Measurements from ENCODE around the gene FAM50A. TPM values are rescaled to one million over a fixed set of nuclear protein-coding genes. Genes with fewer than 3 reads are reported as not detected.

FAM50A gene
- total RNA-seq, 1 donor from 2014 or later: 77.5 TPM

GRCh38 chrX:154411981-154412340, 32.0 kb upstream of the FAM50A start:
- peak; percentile 81 for DNase-seq
- no peaks in the 10 kb centered on the region for H3K27me3 ChIP-seq (ENCODE audit: low read depth)
- intact Hi-C loops (cut with DNase I): no loop called here

GRCh38 chrX:154412468-154412867, 31.5 kb upstream of the FAM50A start:
- Histone ChIP-seq H3K36me3 (no peaks in the 10 kb centered on the region), H3K4me1 (peaks cover 6% of the 10 kb centered on the region), H3K4me3 (peak overlapping the region; percentile 75), H3K9me3 (no peaks in the 10 kb centered on the region), H3K27me3 (ENCODE audit: low read depth) (no peaks in the 10 kb centered on the region), H3K27ac (peak overlapping the region; percentile 95)
- intact Hi-C loops (cut with DNase I): no loop called here
- ATAC-seq (peak in 1 of 2 donors; percentile 29), DNase-seq (peak; percentile 56)
- no peak for TF ChIP-seq CTCF (IDR thresholded peaks at IDR 0.05)

More at GRCh38 chrX:154411981-154412340, 32.0 kb upstream of the FAM50A start:
- peak; percentile 83 to 85 for ATAC-seq
- Histone ChIP-seq H3K27ac (peak overlapping the region; percentile 95), H3K4me3 (peak overlapping the region; percentile 75), H3K9me3 (no peaks in the 10 kb centered on the region), H3K4me1 (peaks cover 6% of the 10 kb centered on the region), H3K36me3 (no peaks in the 10 kb centered on the region)
- no peak for TF ChIP-seq CTCF (IDR thresholded peaks at IDR 0.05)

GRCh38 chrX:154413142-154413541, 30.8 kb upstream of the FAM50A start:
- no peak for ATAC-seq
- Histone ChIP-seq H3K4me1 (peaks cover 6% of the 10 kb centered on the region), H3K4me3 (no peak overlapping the region), H3K9me3 (no peaks in the 10 kb centered on the region), H3K36me3 (no peaks in the 10 kb centered on the region), H3K27ac (peak overlapping the region; percentile 95), H3K27me3 (ENCODE audit: low read depth) (no peaks in the 10 kb centered on the region)
- DNase-seq: no peak
- no peak for TF ChIP-seq CTCF (IDR thresholded peaks at IDR 0.05)
- intact Hi-C loops (cut with DNase I): no loop called here

- Histone ChIP-seq H3K4me3 (no peak overlapping the region), H3K9me3 (no peaks in the 10 kb centered on the region), H3K36me3 (no peaks in the 10 kb centered on the region), H3K4me1 (no peaks in the 10 kb centered on the region), H3K27me3 (ENCODE audit: low read depth) (no peaks in the 10 kb centered on the region), H3K27ac (no peak overlapping the region)
- DNase-seq (no peak), ATAC-seq (no peak)
- TF ChIP-seq CTCF (IDR thresholded peaks at IDR 0.05): no peak
- intact Hi-C loops (cut with DNase I): no loop called here
Measured at GRCh38 chrX:154417157-154417556, 26.8 kb upstream of the FAM50A start.

GRCh38 chrX:154419189-154419588, 24.8 kb upstream of the FAM50A start:
- H3K4me1 ChIP-seq: no peaks in the 10 kb centered on the region
- DNase-seq: no peak

More at GRCh38 chrX:154419189-154419588, 24.8 kb upstream of the FAM50A start:
- no peaks in the 10 kb centered on the region for H3K9me3 ChIP-seq
- no peak for TF ChIP-seq CTCF (IDR thresholded peaks at IDR 0.05)
- H3K27me3 ChIP-seq (ENCODE audit: low read depth): no peaks in the 10 kb centered on the region
- no peak for ATAC-seq
- no peak overlapping the region for H3K27ac ChIP-seq
- intact Hi-C loops (cut with DNase I): no loop called here
- H3K4me3 ChIP-seq: no peak overlapping the region
- no peaks in the 10 kb centered on the region for H3K36me3 ChIP-seq

All from lower lobe of right lung (tissue), 2 donors.